Subcutaneous adipose tissue (tissue), 4 donors: ENCODE results near the gene CORO1C. TPM values are rescaled to one million over a fixed set of nuclear protein-coding genes. Genes with fewer than 3 reads are reported as not detected.

ENCODE experiments used
- total RNA-seq, 4 donors: library from RNA; depleted of rRNA; stranded (reverse); fragments of >200 nt; gene quantifications; one replicate each; pipeline ENCODE4 v1.1.0, GENCODE V29; 2016
- TF ChIP-seq, protein P1 (sequence below): fragments of 450-650 bp; IDR thresholded peaks from one replicate; pipeline ENCODE4 v1.5.1; 2016; ENCODE audit warnings: low read depth, mild to moderate bottlenecking, control low read depth, antibody characterized with exemption, moderate library complexity

Gene CORO1C
- total RNA-seq, 4 donors from 2014 or later, result 151 to 320 (median 199) TPM

DNA sequence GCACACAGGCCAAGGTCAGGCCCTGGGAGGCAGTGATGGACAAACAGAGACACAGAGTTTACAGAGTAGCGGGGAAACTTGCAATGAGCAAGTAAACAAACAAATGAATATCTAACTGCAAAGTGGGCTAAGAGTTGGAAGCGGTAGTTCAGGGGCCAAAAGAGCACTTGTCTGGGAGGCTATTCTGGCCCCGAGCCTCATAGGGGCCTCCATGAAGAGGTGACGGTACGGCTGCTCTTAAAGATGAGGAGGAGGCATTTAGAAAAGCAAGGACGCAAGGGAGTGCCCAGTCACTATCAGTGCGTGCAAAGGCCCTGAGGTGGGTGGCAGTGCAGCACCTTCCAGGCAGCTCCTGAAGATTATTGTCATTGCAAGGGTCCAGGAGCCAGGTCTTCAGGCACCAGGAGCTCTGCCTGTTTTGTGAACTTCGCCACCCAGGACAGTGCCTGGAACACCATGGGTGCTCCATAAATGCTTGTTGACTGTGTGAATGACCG, 129.1 kb downstream of the CORO1C start:
- TF ChIP-seq, protein P1, sequence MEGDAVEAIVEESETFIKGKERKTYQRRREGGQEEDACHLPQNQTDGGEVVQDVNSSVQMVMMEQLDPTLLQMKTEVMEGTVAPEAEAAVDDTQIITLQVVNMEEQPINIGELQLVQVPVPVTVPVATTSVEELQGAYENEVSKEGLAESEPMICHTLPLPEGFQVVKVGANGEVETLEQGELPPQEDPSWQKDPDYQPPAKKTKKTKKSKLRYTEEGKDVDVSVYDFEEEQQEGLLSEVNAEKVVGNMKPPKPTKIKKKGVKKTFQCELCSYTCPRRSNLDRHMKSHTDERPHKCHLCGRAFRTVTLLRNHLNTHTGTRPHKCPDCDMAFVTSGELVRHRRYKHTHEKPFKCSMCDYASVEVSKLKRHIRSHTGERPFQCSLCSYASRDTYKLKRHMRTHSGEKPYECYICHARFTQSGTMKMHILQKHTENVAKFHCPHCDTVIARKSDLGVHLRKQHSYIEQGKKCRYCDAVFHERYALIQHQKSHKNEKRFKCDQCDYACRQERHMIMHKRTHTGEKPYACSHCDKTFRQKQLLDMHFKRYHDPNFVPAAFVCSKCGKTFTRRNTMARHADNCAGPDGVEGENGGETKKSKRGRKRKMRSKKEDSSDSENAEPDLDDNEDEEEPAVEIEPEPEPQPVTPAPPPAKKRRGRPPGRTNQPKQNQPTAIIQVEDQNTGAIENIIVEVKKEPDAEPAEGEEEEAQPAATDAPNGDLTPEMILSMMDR, result no peak

DNA sequence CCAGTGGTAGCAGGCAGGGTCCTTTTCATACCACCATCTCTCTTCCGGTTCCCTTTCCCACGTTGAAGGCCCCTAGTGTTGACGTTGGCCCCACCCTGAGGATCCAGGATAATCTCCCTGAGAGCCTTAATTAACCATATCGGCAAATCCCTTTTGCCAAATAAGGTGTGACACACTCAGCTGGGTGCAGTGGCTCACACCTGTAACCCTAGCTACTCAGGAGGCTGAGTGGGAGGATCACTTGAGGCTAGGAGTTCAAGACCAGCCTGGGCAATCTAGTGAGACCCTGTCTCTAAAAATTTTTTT, 130.7 kb downstream of the CORO1C start:
- TF ChIP-seq, protein P1, result no peak

DNA sequence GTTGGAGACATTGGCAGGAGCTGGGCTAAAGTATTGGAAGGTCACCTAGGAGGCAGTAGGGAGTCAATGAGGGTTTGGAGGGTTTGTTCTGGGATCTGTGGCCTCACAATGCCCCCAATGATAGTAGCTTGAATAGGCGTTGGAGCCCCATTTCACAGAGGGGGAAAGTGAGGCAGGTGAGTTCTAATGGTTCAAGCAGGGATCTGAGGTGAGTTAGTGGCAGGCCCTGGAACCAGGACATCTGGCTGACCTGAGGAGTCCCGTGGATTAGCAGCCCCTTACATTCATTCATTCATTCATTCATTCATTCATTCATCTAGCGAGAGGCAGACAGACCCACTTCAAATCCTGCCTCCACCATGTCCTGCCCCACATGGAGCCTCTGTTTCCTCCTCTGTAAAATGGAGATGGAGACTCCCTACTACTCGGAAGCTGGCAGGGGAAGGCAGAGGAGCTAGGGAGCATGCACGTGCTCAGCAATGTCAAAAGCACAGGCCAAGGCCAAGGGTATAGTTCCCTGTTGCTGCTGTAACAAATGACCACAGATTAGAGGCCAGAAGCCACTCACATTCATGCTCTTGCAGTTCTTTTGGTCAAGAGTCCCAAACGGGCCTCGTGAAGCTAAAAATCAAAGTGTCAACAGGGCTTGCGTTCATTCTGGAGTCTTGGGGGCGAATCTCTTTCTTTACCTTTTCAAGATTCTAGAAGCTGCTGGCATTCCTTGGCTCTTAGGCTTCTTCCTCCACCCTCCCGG, 131.2 kb downstream of the CORO1C start:
- TF ChIP-seq, protein P1, result no peak

DNA sequence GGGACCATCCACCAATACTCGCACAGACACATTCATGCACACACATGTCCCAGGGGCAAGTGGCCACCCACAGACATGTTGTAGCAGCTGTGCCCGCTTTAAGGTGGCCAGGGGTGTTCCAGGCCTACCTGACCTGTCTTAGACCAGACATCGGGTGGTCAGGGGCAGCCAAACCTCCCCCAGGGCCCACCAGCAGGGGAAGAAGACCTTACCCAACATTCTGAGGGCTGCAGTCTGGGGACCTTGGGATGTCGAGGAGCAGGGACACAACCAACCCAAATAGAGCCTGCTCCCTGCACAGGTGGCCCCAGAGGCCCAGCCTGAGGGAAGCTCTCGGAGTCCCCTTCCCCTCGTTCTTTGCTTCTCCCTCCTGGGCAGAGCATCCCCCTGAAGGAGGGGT, 131.8 kb downstream of the CORO1C start:
- TF ChIP-seq, protein P1, result no peak

DNA sequence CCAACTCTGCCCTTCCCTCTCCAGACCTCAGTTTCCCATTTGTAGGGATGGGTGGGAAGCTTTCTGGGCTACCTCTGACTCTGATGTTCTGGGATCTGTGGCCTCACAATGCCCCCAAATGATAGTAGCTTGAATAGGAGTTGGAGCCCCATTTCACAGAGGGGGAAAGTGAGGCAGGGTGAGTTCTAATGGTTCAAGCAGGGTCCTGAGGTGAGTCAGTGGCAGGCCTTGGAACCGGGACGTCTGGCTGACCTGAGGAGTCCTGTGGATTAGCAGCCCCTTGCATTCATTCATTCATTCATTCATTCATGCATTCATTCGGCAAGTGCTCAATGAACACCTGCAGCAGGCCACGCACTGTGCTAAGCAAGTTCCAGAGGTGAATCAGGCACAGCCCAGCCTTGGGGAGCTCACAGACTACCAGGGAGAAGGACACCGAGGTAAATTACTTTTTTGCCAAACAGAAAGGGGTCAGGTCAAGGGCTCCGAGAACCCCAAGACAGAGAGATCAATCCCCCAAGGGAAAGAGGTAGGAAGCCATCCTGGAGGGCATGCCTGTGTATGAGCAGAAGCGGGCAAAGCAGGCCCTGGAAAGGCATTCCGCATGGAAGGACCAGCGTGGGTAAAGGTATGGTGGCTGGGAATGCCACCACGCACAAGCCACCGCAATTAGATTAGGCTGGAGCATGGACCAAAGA, 132.6 kb downstream of the CORO1C start:
- TF ChIP-seq, protein P1, result no peak

DNA sequence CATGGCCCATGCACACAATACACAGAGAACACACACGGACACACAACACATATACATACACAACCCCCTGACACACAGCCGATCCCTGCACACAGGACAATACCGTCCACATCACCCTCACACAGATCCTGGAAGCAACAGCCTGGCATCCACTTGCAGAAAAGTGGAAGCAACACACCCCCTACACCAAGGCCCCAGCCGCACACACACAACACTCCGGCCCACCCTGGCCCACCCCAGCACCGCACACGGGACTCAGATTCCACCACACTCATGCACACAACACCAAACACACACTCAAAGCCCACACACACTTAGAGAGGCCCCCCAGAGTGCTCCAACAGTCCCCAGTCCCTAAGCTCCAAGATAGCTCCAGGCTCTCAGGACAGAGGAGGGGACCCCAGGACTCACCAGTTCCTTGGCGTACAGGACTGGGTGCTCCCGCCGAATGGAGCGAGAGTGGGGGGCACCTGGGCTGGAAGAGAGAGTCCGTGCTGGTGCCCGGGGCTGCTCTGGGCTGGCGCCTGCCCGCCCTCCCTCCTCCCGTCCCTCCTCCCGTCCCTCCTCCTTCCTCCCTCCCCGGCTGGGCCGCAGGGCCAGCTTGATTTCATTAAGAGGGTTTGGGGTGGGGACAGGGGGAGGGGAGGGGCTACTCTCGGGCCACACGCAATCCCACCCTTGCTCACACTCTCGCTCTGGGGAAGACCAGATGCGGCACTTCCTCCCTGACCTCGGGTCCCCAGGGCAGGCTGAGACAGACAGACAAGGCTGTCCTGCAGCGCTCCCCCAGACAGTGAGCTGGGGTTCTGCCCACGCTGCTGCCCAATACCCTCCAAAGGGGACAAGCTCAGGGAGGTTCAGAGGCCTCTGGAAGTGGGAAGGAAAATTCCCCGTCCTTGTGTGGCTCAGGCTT, 133.5 kb downstream of the CORO1C start, which contains the start of gene TMEM119:
TSS of gene TMEM119 (minus strand) at position 526 of the 913 bp plus-strand sequence. CDS start 5,701 bp downstream, outside the sequence.
- TF ChIP-seq, protein P1, result no peak
